GM04504 (cell line): ENCODE data around the gene ZNF350.
"Not testable (repeated sequence)": the region's sequence is repeated elsewhere in the genome, so short reads cannot be mapped to it uniquely, and the experiment has no call there.

ENCODE experiments used
- DNase-seq: peaks from one replicate; pipeline ENCODE4 v3.0.0-alpha.2; 2012; ENCODE audit warnings: low read depth

Gene ZNF350

DNA sequence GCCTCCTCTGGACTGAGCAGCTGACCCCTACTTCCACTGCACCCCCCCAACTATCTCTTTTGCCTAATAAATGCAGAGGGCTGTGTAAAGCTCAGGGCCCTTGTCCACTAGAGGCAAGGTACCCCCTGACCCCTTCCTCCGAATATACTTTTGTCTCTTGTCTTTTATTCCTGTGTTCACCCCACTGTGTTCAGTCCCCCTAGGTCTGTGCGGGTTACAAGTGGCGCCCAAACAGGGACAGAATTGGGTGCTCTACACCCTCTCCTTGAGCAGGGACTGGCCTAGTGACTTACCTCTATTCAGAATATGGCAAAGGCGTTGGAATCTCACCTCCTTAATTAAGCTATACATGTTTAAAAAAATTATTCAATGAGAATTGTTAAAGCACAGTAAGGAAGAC is 15.0 kb downstream of the ZNF350 start:
- DNase-seq = no peak

DNA sequence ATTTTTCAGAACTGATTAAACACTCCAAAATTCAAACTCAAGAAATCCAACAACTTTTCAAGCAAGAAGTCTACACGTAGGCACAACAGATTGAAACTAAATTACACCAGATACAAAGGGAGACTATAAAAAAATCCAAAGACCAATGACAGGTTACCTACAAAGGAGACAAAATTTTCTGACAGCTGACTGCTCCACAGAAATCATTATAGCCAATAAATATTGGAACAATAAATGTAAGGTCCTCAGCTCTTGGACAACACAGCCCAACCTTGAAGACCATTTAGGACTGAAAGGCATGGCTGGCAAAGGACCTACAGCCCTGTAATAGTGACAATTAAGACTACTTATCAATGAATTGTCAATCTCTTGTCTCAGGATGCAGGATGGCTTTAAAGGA is 15.9 kb downstream of the ZNF350 start:
- DNase-seq = no peak

DNA sequence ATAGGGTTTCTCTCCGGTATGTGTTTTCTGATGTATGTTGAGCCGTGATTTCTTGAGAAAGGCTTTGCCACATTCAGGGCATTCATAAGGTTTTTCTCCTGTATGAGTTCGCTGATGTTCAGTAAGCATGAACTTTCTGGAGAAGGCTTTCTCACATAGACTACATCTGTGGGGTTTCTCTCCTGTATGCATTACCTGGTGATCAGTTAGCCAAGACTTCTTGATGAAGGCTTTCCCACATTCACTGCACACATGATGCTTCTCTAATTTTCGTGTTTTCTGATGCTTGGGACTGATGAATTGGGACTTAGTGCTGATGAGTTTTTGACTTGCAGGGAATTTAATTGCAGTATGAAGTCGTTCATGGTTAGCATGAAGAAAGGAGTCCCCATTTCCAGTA is 21.1 kb downstream of the ZNF350 start:
- DNase-seq = no peak

DNA sequence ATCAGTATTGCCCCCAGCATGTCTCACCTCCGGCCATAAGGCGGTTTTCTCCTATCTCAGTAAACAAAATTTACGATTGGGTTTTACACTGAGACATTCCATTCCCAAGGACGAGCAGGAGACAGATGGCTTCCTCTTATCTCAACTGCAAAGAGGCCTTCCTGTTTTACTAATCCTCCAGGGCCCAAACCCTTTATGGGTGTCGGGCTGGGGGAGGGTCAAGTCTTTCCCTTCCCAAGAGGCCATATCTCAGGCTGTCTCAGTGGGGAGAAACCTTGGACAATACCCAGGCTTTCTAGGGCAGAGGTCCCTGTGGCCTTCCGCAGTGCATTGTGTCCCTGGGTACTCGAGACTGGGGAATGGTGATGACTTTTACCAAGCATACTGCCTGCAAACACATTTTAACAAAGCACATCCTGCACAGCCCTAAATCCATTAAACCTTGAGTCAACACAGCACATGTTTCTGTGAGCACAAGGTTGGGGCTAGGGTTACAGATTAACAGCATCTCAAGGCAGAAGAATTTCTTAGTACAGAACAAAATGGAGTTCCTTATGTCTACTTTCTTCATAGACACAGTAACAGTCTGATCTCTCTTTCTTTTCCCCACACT is 25.9 kb downstream of the ZNF350 start:
- DNase-seq = not testable (repeated sequence)

DNA sequence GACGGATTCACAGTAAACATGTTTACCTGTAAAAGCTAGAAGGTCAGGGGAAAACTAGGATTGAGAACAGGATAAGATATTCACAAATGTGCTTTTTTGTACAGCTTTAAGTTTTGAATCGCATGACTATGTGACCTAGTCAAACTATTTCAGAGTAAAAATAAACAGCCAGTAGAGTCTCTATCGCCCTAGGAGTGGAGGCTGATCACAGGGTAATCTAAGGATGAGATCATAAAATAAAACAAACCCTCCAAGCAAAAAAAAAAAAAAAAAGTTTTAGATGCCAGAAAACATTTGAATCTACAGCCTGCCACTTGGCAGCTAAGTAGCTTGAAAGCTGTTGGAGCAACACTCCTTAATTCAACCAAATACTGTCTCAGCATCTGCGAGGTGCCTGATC is 26.8 kb downstream of the ZNF350 start:
- DNase-seq = no peak

DNA sequence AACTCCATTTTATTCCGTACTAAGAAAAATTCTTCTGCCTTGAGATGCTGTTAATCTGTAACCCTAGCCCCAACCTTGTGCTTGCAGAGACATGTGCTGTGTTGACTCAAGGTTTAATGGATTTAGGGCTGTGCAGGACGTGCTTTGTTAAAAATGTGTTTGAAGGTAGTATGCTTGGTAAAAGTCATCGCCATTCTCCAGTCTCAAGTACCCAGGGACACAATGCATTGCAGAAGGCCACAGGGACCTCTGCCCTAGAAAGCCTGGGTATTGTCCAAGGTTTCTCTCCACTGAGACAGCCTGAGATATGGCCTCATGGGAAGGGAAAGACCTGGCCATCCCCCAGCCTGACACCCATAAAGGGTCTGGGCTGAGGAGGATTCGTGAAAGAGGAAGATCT is 28.8 kb downstream of the ZNF350 start:
- DNase-seq = not testable (repeated sequence)

DNA sequence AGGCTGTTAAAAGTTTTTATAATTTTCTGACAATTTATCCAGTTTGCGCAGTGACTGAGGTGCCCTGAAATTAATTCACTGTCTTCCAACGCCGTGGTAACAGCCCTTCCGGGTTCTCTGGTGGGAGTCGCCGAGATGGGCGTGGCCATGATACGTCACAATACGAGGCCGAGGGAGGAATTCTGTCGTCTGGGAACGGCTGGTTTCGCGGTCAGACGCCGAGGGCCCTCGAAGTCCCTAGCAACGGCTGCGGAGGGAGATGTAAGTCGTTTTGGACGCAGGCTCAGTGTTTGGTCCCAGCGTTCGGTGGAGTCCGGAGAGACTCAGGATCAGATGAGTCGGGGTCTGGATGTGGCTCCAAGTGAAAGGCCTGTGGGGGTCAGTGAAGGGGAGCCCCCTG is 37.7 kb downstream of the ZNF350 start:
- no peak for DNase-seq

DNA sequence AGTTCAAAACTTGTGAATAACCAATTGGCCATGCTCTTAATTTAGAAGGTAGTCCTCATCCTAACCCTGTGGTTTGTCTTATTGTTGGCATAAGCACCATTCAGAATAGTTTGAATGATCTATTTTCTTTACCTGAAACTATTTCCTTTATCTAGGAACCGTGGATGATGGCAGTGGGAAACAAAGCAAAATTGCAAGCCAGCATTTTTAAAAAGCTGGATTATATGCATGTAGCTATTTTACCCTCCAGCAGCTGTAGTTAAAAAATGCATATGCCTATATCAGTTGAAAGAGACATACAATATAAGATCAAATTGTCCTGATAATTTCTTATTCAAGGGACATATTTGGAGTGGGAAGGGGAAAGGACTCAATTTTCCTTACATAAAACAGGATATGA is 40.0 kb downstream of the ZNF350 start:
- no peak for DNase-seq

DNA sequence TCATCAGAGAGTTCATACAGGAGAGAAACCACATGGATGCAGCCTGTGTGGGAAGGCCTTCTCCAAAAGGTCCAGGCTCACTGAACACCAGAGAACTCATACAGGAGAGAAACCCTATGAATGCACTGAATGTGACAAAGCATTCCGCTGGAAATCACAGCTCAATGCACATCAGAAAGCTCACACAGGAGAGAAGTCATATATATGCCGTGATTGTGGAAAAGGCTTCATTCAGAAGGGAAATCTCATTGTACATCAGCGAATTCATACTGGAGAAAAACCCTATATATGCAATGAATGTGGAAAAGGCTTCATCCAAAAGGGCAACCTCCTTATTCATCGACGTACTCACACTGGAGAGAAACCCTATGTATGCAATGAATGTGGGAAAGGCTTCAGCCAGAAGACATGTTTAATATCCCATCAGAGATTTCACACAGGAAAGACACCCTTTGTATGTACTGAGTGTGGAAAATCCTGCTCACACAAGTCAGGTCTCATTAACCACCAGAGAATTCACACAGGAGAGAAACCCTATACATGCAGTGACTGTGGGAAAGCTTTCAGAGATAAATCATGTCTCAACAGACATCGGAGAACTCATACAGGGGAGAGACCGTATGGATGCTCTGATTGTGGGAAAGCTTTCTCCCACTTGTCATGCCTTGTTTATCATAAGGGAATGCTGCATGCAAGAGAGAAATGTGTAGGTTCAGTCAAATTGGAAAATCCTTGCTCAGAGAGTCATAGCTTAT is 41.7 kb downstream of the ZNF350 start:
- no peak for DNase-seq

DNA sequence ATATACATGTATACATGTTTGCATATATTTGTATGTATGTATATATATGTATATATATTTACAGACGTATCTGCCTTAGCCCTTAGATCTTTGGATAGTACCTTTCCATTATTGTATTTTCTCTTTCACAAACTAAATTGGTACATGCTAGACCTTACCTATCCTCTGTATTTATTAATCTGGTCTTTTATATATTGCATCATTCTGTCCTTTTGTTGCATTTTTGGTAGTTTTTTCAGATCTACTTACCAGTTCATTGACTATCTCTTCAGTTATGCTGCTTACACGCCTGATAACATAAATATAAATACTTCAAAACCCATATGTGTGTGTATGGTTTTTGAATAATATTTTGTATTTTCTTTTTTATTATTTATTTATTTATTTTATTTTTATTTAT is 47.7 kb downstream of the ZNF350 start:
- no peak for DNase-seq

DNA sequence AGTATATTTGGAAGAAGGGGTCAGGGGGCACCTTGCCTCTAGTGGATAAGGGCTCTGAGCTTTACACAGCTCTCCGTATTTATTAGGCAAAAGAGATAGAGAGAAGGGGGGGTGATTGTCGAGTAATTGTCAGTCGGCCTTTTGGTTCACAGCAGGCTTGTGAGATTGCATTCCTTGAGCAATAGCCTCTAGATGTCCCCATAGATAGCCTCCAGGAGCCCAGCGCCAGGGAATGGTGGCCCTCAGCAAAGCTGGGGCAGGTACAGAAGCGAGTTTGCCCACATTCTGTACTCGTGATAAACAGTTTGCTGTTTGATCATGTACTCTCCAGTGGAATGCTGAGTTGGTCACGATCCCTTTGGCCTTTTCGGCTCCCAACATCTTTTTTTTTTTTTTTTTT is 54.7 kb downstream of the ZNF350 start:
- DNase-seq = no peak

DNA sequence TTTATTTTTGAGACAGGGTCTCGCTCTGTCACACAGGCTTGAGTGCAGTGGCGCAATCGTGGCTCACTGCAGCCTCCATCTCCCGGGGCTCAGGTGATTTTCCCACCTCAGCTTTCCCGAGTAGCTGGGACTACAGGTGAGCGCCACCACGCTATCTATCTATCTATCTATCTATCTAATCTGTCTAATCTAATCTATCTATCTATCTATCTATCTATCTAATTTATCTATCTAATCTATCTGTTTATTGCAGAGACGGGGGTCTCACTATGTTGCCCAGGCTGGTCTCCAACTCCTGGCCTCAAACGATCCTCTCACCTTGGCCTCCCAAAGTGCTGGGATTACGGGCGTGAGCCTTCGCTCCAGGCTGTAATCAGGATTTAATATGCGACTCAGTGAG is 58.8 kb downstream of the ZNF350 start:
- no peak for DNase-seq

DNA sequence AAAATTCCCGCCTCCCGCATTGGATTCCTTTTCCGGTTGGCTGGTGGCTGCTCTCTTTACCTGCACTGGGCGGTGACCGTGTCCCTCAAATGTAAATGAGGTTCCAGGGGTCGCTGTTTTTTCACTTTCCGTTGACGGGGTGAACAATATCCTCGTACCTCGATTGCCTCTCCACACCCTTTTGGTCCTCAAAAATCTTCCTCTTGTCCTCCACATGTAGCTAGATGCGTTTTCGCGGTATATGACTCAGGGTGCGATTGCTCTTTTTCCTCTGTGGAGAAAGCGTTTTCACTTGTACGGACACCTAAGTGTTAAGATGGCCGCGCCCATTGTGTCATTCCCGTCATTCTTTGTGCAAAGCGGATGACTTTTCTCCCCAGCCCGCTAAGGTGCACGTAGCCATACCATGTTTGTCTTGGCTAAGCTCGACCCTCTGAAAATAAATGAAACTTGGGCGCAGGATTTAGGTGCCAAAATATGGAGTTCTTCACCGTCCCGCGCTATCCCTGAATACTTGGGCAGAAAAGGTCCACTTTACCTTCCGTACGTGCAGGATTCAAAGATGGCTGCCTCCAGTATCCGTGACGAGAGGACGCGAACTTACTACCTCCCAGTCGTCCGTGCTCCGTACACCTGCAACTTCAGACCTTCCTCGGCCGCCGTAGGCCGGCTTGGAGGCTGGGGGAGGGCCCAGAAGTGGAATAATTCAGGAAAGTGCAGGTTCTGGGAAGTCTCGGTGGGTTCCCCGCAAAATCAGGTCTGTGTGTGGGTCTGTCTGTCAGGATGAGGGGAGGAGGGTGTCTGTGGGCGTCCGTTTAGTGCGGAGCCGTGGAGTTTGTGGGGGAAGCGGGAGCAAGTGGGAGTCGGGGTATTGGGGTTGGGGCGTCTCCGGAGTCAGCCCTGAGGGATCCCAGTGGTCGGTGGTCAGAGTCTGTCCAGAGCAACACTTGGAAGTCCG is 59.6 kb downstream of the ZNF350 start, which contains the start of gene ZNF613:
Gene ZNF613 (plus strand): TSS at position 689 of the 958 bp plus-strand sequence. CDS start 8,749 bp downstream, outside the sequence.
- peak; percentile 79 for DNase-seq

DNA sequence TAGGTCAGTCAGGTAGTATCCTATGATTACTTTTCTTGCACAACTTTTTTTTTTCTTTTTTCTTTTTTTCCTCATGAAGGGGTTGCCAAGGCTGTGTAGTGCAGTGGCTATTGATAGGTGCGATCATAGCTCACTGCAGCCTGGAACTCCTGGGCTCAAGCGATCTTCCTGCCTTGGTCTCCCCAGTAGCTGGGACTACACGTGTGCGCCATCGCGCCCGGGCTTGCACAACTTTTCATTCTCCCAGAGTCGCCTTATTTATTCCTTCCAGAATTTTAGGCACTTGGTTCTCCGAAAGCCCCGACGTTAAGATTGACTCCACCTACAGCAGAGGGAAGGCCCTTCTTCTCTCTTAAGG is 60.2 kb downstream of the ZNF350 start:
- DNase-seq = no peak

DNA sequence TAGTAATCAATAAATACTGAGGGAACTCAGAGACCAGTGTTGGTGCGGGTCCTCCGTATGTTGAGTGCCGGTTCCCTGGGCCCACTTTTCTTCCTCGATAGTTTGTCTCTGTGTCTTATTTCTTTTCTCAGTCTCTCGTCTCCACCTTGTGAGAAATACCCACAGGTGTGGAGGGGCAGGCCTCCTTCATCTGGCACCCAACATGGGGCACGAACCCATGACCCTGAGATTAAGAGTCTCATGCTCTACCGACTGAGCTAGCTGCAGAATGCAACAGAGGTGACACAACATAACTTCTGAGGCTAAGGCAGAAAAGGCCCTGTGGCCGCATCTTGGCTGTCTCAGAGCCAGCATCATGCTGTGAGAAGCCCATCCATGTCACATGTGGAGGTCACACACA is 64.7 kb downstream of the ZNF350 start:
- DNase-seq = no peak

DNA sequence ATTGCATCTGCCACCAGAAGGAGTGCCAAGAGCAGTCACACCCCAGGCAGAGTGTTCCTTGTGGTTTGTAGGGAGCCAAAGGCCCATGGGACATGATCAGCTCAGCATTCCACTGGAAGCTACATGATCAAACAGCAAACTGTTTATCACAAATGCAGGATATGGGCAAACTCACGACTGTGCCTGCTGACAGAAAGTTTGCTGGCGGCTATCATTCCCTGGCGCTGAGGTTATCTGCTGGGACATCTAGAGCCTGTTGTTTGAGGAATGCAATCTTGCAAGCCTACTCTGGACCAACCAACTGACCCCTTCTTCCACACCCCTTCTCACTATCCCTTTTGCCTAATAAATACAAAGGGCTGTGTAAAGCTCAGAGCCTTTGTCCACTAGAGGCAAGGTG is 67.0 kb downstream of the ZNF350 start:
- no peak for DNase-seq

DNA sequence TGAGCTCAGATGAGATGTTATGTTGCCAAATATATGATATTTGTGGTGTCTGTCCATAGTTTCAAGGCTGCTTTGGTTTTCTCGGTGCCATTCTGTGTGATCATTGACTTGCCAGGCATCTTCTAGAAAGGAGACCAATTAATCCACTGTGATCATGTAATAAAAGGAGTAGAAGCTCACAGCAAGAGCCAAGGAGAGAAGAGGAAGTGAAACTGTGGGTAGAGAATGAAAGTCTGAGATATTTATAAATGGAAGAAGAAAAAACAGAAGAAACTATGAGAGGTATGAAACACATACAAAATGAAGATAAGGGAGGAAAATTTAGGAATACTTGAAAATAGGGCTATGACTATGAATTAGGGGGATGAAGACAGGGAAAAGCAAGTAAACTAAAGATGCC is 70.5 kb downstream of the ZNF350 start:
- DNase-seq = no peak

DNA sequence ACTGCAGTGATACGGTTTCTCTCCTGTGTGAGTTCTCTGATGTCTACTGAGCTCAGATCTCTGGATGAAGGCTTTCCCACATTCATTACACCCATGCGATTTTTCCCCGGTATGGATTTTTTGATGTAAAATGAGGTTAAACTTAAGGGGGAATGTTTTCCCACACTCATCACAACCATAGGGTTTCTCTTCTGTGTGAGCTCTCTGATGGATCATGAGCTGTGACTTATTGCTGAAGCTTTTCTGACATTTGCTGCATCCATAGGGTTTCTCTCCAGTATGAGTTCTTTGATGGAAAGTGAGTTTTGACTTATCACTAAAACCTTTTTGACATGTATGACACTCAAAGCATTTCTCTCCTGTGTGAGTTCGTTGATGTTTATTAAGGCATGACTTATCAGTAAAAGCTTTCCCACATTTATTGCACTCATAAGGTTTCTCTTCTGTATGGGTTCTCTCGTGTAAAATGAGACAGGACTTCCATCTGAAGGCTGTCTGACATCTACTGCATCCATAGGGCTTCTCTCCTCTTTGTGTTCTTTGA is 71.2 kb downstream of the ZNF350 start:
- DNase-seq = no peak
